ENCODE measurements around the gene SIVA1. TPM values are rescaled to one million over a fixed set of nuclear protein-coding genes. Genes with fewer than 3 reads are reported as not detected.

The SIVA1 gene
- total and polyA plus RNA-seq, 9 of the 15 experiments (the other 6 are each of a cell fraction or from before 2014, with no cell fraction given), result 4.2 to 186 (median 54.2) TPM

GRCh38 chr14:104792101-104792884 is 39.3 kb downstream of the SIVA1 start:
- Histone ChIP-seq H2AFZ (ENCODE audit: low read depth, low read length) (no peak overlapping the region), H3K36me3 (ENCODE audit: control insufficient read depth, insufficient read depth, low read length) (peaks cover 53% of the 10 kb centered on the region; the same call in 1 of the 3 replicates), H3K27ac (ENCODE audit: extremely low read depth, low read depth, low read length) (no peak overlapping the region), H3K9ac (ENCODE audit: insufficient read depth in 1 of 2, low read depth in 2 of 2, low read length in 2 of 2) (peak overlapping the region in 1 of 2 experiments; percentile 78; a peak in 2 of 4 replicates), H3K4me3 (no peak overlapping the region), H4K20me1 (replicated peaks; ENCODE audit: control insufficient read depth, insufficient read depth, low read length) (peaks cover 12% of the 10 kb centered on the region; the same call in 1 of the 2 replicates), H3K4me1 (replicated peaks in 1 of 2; ENCODE audit: control insufficient read depth in 2 of 2, insufficient read depth in 2 of 2, low read length in 2 of 2) (peaks cover 25 to 87% of the 10 kb centered on the region in 2 experiments), H3K9me3 (replicated peaks; ENCODE audit: control insufficient read depth, insufficient read depth, low read depth, low read length) (no peaks in the 10 kb centered on the region), H3K4me2 (ENCODE audit: insufficient read depth, low read length) (no peak overlapping the region), H3K27me3 (ENCODE audit: control insufficient read depth in 2 of 2, insufficient read depth in 2 of 2, low read length in 2 of 2) (no peaks in the 10 kb centered on the region), H3K79me2 (ENCODE audit: control insufficient read depth, insufficient read depth, low read length) (peaks cover 54% of the 10 kb centered on the region), H3K9me1 (ENCODE audit: control insufficient read depth, insufficient read depth, low read length) (no peaks in the 10 kb centered on the region)
- 88% methylated on average over 10 of the region's 25 CpGs for WGBS (ENCODE audit: insufficient coverage, low coverage, missing lambda C conversion rate)
- intact Hi-C loops (cut with micrococcal nuclease), result no loop called here
- ATAC-seq (no peak), DNase-seq (ENCODE audit: extremely low read depth in 1 of 4, low spot score in 3 of 4) (no peak), FAIRE-seq (no peak)
- POLR2A ChIA-PET, result no interaction called here
- BruUV-seq (replicated peaks), result no TSS peak
- CTCF ChIA-PET (ENCODE audit: low intra/inter-chr PET ratio), result no interaction called here
- TF ChIP-seq RBFOX2 (IDR thresholded peaks at IDR 0.05; ENCODE audit: low read depth, low read length) (peak; percentile 51; the same call in 1 of the 2 replicates), JUN (IDR thresholded peaks at IDR 0.05; ENCODE audit: borderline replicate concordance, low read depth, low read length) (no peak), JUN (CRISPR knock-in tag; IDR thresholded peaks at IDR 0.05; ENCODE audit: borderline replicate concordance) (no peak), POLR2G (IDR thresholded peaks at IDR 0.05; ENCODE audit: low read depth, low read length) (peak; percentile 38; the same call in 1 of the 2 replicates)
- in situ Hi-C loops (cut with MboI), result no loop called here

All from K562 (cell line).